Activated naive CD8-positive, alpha-beta T cell (primary cell): ENCODE measurements around the gene METTL25B.
A peak's percentile ranks its signal among the peaks of the same experiment; 100 is the strongest.

ENCODE experiments used
- H3K27ac Mint-ChIP-seq: one replicate; pipeline ENCODE4 v1.8.0; 2021; ENCODE audit warnings: mixed read lengths
- H3K27me3 Mint-ChIP-seq: one replicate; pipeline ENCODE4 v1.8.0; 2021; ENCODE audit warnings: mixed read lengths
- H3K36me3 Mint-ChIP-seq: one replicate; pipeline ENCODE4 v1.8.0; 2021; ENCODE audit warnings: mixed read lengths
- H3K4me1 Mint-ChIP-seq: one replicate; pipeline ENCODE4 v1.8.0; 2021; ENCODE audit warnings: low read depth, mixed read lengths
- H3K4me3 Mint-ChIP-seq: one replicate; pipeline ENCODE4 v1.8.0; 2021; ENCODE audit warnings: mild to moderate bottlenecking, mixed read lengths
- H3K9me3 Mint-ChIP-seq: one replicate; pipeline ENCODE4 v1.8.0; 2021; ENCODE audit warnings: low read depth, mixed read lengths

METTL25B gene

GRCh38 chr1:156746406-156746727 lies 18.1 kb downstream of the METTL25B start:
- Mint-ChIP-seq H3K27ac (peak overlapping the region; percentile 90), H3K4me1 (peaks cover 55% of the 10 kb centered on the region), H3K27me3 (no peaks in the 10 kb centered on the region), H3K4me3 (peak overlapping the region; percentile 78), H3K9me3 (no peaks in the 10 kb centered on the region), H3K36me3 (peaks cover 10% of the 10 kb centered on the region)

- Mint-ChIP-seq H3K36me3 (peaks cover 7% of the 10 kb centered on the region), H3K4me1 (peaks cover 51% of the 10 kb centered on the region), H3K4me3 (peak overlapping the region; percentile 99), H3K9me3 (no peaks in the 10 kb centered on the region), H3K27me3 (no peaks in the 10 kb centered on the region), H3K27ac (peak overlapping the region; percentile 95)
These were observed 18.7 kb downstream of the METTL25B start for GRCh38 chr1:156746728-156747631.

GRCh38 chr1:156747742-156748669 lies 19.7 kb downstream of the METTL25B start:
- H3K27ac Mint-ChIP-seq, result peak overlapping the region; percentile 95
- H3K36me3 Mint-ChIP-seq, result peaks cover 4% of the 10 kb centered on the region
- H3K4me1 Mint-ChIP-seq, result peaks cover 56% of the 10 kb centered on the region

GRCh38 chr1:156748670-156749418 lies 20.6 kb downstream of the METTL25B start:
- Mint-ChIP-seq H3K9me3 (no peaks in the 10 kb centered on the region), H3K36me3 (peaks cover 4% of the 10 kb centered on the region), H3K27ac (peak overlapping the region; percentile 95), H3K4me1 (peaks cover 61% of the 10 kb centered on the region), H3K4me3 (peak overlapping the region; percentile 99), H3K27me3 (no peaks in the 10 kb centered on the region)

More at GRCh38 chr1:156747742-156748669, 19.7 kb downstream of the METTL25B start:
- Mint-ChIP-seq H3K9me3 (no peaks in the 10 kb centered on the region), H3K4me3 (peak overlapping the region; percentile 99), H3K27me3 (no peaks in the 10 kb centered on the region)

GRCh38 chr1:156749419-156750118 lies 21.3 kb downstream of the METTL25B start:
- H3K27me3 Mint-ChIP-seq, result no peaks in the 10 kb centered on the region
- H3K36me3 Mint-ChIP-seq, result peaks cover 4% of the 10 kb centered on the region
- peak overlapping the region; percentile 95 for H3K27ac Mint-ChIP-seq
- H3K4me1 Mint-ChIP-seq, result peaks cover 61% of the 10 kb centered on the region
- H3K9me3 Mint-ChIP-seq, result no peaks in the 10 kb centered on the region
- H3K4me3 Mint-ChIP-seq, result peak overlapping the region; percentile 99

- Mint-ChIP-seq H3K4me1 (peaks cover 61% of the 10 kb centered on the region), H3K27me3 (no peaks in the 10 kb centered on the region), H3K9me3 (no peaks in the 10 kb centered on the region), H3K27ac (peak overlapping the region; percentile 95), H3K4me3 (peak overlapping the region; percentile 99), H3K36me3 (peaks cover 4% of the 10 kb centered on the region)
These were observed 22.0 kb downstream of the METTL25B start for GRCh38 chr1:156750191-156750672.

- Mint-ChIP-seq H3K4me1 (peaks cover 57% of the 10 kb centered on the region), H3K27ac (peak overlapping the region; percentile 95), H3K36me3 (no peaks in the 10 kb centered on the region), H3K4me3 (peak overlapping the region; percentile 99), H3K9me3 (no peaks in the 10 kb centered on the region), H3K27me3 (no peaks in the 10 kb centered on the region)
These were observed 22.6 kb downstream of the METTL25B start for GRCh38 chr1:156750711-156751450.

- Mint-ChIP-seq H3K27ac (peak within 1 kb of the TSS; percentile 95), H3K27me3 (no peaks in the 10 kb centered on the region), H3K9me3 (no peaks in the 10 kb centered on the region), H3K4me3 (peak within 1 kb of the TSS; percentile 99), H3K36me3 (no peaks in the 10 kb centered on the region), H3K4me1 (peaks cover 53% of the 10 kb centered on the region)
These were observed 23.1 kb downstream of the METTL25B start, which contains the start of gene HDGF for GRCh38 chr1:156751451-156751756. TSS of gene HDGF (minus strand) at chr1:156751675. CDS start at chr1:156751429, 246 bp downstream.

GRCh38 chr1:156751757-156752481 lies 23.6 kb downstream of the METTL25B start:
- Mint-ChIP-seq H3K36me3 (no peaks in the 10 kb centered on the region), H3K4me3 (peak overlapping the region; percentile 93), H3K27ac (peak overlapping the region; percentile 95), H3K4me1 (peaks cover 50% of the 10 kb centered on the region), H3K9me3 (no peaks in the 10 kb centered on the region), H3K27me3 (no peaks in the 10 kb centered on the region)

- no peaks in the 10 kb centered on the region for H3K9me3 Mint-ChIP-seq
- H3K4me1 Mint-ChIP-seq, result peaks cover 42% of the 10 kb centered on the region
- no peaks in the 10 kb centered on the region for H3K27me3 Mint-ChIP-seq
- no peaks in the 10 kb centered on the region for H3K36me3 Mint-ChIP-seq
- peak overlapping the region; percentile 93 for H3K4me3 Mint-ChIP-seq
- H3K27ac Mint-ChIP-seq, result peak overlapping the region; percentile 95
These were observed 24.7 kb downstream of the METTL25B start for GRCh38 chr1:156752843-156753482.

GRCh38 chr1:156754219-156754618 lies 25.9 kb downstream of the METTL25B start:
- no peak overlapping the region for H3K4me3 Mint-ChIP-seq
- H3K27me3 Mint-ChIP-seq, result no peaks in the 10 kb centered on the region
- H3K27ac Mint-ChIP-seq, result no peak overlapping the region
- no peaks in the 10 kb centered on the region for H3K9me3 Mint-ChIP-seq
- H3K36me3 Mint-ChIP-seq, result no peaks in the 10 kb centered on the region
- peaks cover 32% of the 10 kb centered on the region for H3K4me1 Mint-ChIP-seq

GRCh38 chr1:156755527-156755950 lies 27.3 kb downstream of the METTL25B start:
- H3K36me3 Mint-ChIP-seq, result no peaks in the 10 kb centered on the region
- no peaks in the 10 kb centered on the region for H3K27me3 Mint-ChIP-seq
- H3K27ac Mint-ChIP-seq, result no peak overlapping the region
- H3K4me1 Mint-ChIP-seq, result peaks cover 20% of the 10 kb centered on the region
- no peaks in the 10 kb centered on the region for H3K9me3 Mint-ChIP-seq
- H3K4me3 Mint-ChIP-seq, result no peak overlapping the region
